Measurements from ENCODE around the gene ARMC12.
A peak's percentile ranks its signal among the peaks of the same experiment; 100 is the strongest.

The ARMC12 gene

GRCh38 chr6:35725721-35726438 lies 11.0 kb upstream of the ARMC12 start:
- TF ChIP-seq CREB1 (IDR thresholded peaks at IDR 0.05; ENCODE audit: low read depth) (no peak), REST (IDR thresholded peaks at IDR 0.05; ENCODE audit: low read depth) (no peak), NFIC (IDR thresholded peaks at IDR 0.05) (no peak), FOXM1 (IDR thresholded peaks at IDR 0.05; ENCODE audit: borderline replicate concordance, low read depth) (no peak), TCF12 (IDR thresholded peaks at IDR 0.05; ENCODE audit: low read depth) (no peak), TEAD4 (IDR thresholded peaks at IDR 0.05) (no peak)

- TF ChIP-seq TAF1 (IDR thresholded peaks at IDR 0.05; ENCODE audit: low read depth) (0 out of 2 replicates have a peak, but pooled peaks have one; percentile 9), REST (IDR thresholded peaks at IDR 0.05; ENCODE audit: low read depth) (peak; percentile 18; the same call in 1 of the 2 replicates), ZBTB7A (IDR thresholded peaks at IDR 0.05; ENCODE audit: low read depth) (no peak), USF1 (IDR thresholded peaks at IDR 0.05) (peak; percentile 90)
Measured at GRCh38 chr6:35727231-35727934, 9.4 kb upstream of the ARMC12 start.

GRCh38 chr6:35727935-35728682 lies 8.7 kb upstream of the ARMC12 start:
- TF ChIP-seq TAF1 (IDR thresholded peaks at IDR 0.05; ENCODE audit: low read depth) (no peak), FOXM1 (IDR thresholded peaks at IDR 0.05; ENCODE audit: borderline replicate concordance, low read depth) (no peak), NFIC (IDR thresholded peaks at IDR 0.05) (peak; percentile 64; the same call in 1 of the 2 replicates), REST (IDR thresholded peaks at IDR 0.05; ENCODE audit: low read depth) (0 out of 2 replicates have a peak, but pooled peaks have one; percentile 2), RAD21 (IDR thresholded peaks at IDR 0.05; ENCODE audit: low read depth) (no peak; the same call in 1 of the 2 replicates), MAX (IDR thresholded peaks at IDR 0.05) (peak; percentile 83), TEAD4 (IDR thresholded peaks at IDR 0.05) (no peak), CEBPB (IDR thresholded peaks at IDR 0.05) (no peak), USF1 (IDR thresholded peaks at IDR 0.05) (no peak), CREB1 (IDR thresholded peaks at IDR 0.05; ENCODE audit: low read depth) (no peak), EGR1 (IDR thresholded peaks at IDR 0.05) (no peak), EP300 (IDR thresholded peaks at IDR 0.05; ENCODE audit: borderline replicate concordance) (no peak; the same call in 1 of the 2 replicates)

Data from Ishikawa (cell line).